Coronary artery (tissue), 2 donors: ENCODE data around the gene PDZD7.

Source experiments
- DNase-seq: peaks from one replicate; pipeline ENCODE4 v3.0.0-alpha.2; 2017; ENCODE audit warnings: low spot score
- H3K27ac ChIP-seq, 2 donors: fragments of 200-600 bp; sonication (generic); one replicate each; pipeline ENCODE4 v1.5.1; 2016 to 2019
- H3K4me3 ChIP-seq: fragments of 200-600 bp; sonication (generic); 2 replicates; pipeline ENCODE4 v1.5.1; 2016; ENCODE audit warnings: mild to moderate bottlenecking, moderate library complexity
- CTCF ChIP-seq: fragments of 200-600 bp; sonication (generic); IDR thresholded peaks from one replicate; pipeline ENCODE4 v1.5.1; 2019; ENCODE audit warnings: antibody characterized with exemption

PDZD7 gene

GRCh38 chr10:101000915-101001658, 29.8 kb downstream of the PDZD7 start:
- no peak for TF ChIP-seq CTCF
- peak; percentile 95 for DNase-seq

DNA sequence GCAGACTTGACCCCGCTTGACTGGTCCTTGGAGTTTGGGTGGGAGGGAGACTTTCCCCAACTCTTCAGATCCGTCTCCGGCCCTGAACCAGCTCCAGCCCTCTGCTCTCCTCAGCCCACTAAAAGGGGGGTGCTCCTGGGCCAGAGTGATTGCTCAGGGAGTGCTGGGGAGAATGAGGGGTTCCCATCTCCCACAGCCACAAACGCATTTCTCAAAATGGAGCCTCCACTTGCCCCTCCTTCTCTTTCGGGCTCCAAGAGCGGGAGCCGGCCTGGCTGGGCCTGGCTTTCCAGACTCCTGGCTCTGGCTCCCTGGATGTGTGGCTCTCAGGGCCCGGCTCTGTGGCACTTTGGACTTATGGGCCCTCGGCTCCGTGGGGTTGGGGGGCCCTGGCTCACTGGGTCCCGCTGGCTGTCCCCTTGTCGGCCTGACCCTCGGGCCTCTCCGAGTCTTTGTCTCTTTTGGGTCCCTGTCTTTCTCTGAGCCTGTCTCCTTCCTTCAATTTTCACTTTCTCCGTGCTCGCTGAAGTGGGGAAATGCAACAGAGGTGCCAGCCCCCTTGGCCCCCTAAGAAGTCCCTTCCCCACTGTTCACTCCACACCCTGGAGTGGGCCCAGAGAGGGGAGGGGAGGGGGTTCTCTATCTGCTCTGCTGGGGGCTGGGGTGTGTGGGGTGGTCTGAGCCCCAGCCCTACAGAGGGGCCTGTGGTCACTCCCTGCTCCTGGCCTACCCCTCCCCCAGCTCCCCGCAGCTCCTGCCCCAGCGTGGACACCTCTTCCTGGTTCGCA, 30.6 kb downstream of the PDZD7 start:
- TF ChIP-seq CTCF, result no peak
- DNase-seq, result peak; percentile 82

More at GRCh38 chr10:101000915-101001658, 29.8 kb downstream of the PDZD7 start:
- Histone ChIP-seq H3K27ac (peak overlapping the region; percentile 99 to 100), H3K4me3 (peak overlapping the region; percentile 85)

GRCh38 chr10:100999742-101000126, 31.2 kb downstream of the PDZD7 start, which contains the start of gene LZTS2:
LZTS2 (plus strand) TSS chr10:100999808; CDS start chr10:101002539, 2,731 bp downstream.
- Histone ChIP-seq H3K27ac (peak within 1 kb of the TSS; percentile 99 to 100), H3K4me3 (peak within 1 kb of the TSS; percentile 85)
- DNase-seq, result no peak
- TF ChIP-seq CTCF, result no peak

More for the DNA sequence above, 30.6 kb downstream of the PDZD7 start:
- Histone ChIP-seq H3K4me3 (peak overlapping the region; percentile 85), H3K27ac (peak overlapping the region; percentile 99 to 100)

DNA sequence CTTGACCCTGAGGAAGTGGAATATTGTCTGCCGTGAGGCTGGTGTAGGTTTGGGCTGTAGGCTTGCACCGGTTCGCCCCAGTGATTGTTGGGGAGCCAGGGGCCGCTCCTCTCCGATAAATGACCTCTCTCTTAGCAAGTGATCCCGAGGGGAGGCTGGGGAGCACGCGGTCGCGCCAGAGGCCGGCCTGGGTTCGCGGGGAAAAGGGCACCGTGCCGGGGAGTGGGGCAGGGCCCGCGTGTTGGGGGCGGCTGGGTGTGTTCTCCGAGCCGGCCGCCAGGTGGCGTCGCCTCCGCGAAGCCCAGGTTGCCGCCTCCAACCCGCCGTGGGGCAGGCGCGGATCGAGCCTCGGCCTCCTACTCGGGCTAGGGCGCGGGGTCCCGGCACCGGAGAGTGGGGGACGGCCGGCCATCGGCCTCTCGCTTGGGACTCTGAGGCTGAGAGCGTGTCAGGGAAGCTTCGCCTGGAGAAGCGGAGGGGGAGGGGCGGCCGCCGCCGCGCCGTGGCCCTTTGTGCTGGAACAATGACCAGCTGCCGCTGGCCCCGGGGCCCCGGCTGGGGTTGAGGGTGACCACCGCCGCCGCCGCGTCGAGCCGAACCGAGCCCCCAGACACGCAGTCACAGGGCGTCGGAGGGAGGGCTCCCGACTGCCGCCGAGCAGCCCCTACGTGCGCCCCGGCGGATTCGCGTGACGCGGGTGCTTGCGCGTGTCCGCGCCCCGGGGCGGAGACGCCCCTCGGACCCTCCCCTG, 31.8 kb downstream of the PDZD7 start:
- Histone ChIP-seq H3K27ac (peak overlapping the region; percentile 99 to 100), H3K4me3 (peak overlapping the region; percentile 85)
- DNase-seq, result peak; percentile 89
- peak; percentile 98 for TF ChIP-seq CTCF

DNA sequence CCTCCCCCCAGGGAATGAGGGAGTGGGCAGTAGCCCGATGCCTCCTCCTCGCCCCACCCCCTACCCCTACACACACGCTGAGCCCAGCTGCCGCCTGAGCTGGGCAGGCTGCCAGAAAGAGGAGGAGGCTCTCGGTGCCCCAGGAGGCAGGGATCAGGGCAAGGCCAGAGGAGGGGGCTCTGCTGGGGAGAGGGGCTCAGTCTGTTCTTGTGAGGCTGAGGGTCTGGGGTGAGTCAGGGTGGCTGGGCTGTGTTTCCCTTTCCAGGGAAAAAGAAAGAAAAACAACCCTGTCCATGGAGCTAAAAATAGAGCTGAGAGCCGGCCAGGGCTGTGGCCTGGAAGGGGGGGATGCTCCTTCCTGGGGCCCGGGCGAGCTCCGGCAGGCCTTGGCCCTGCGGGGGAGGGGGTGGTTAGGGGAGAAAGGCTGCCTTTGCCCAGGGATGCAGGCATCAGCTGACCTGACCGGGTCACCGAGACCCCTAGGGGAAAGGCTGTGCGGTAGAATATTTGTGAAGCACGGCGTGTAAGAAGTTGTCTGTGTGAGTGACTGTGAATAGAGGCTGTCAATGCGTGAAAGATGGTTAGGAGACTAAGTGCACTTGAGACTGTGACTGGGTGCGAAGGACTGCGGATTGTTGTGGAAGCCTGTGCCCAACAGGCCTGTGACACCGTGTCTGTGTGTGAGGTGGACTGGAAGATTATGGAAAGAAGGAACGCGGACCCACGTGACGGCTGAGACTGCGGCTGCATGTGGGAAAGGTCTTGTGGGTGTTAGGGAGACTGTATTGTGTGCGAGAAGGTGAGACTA, 32.5 kb downstream of the PDZD7 start:
- Histone ChIP-seq H3K4me3 (peak overlapping the region; percentile 85), H3K27ac (peak overlapping the region; percentile 99 to 100)
- TF ChIP-seq CTCF, result no peak
- peak; percentile 91 for DNase-seq
